Chondrocyte (in vitro differentiated cells): ENCODE measurements around the gene SLC4A3. TPM values are rescaled to one million over a fixed set of nuclear protein-coding genes. Genes with fewer than 3 reads are reported as not detected.

Experiments
- DNase-seq: peaks from one replicate; pipeline ENCODE4 v3.0.0; 2021; ENCODE audit warnings: mixed read lengths, low spot score
- H3K27ac Mint-ChIP-seq: one replicate; pipeline ENCODE4 v1.8.0; 2021; ENCODE audit warnings: mild to moderate bottlenecking, moderate library complexity, mixed read lengths; ENCODE audit not compliant: unreplicated experiment
- H3K27me3 Mint-ChIP-seq: 2 replicates; pipeline ENCODE4 v1.8.0; 2021; ENCODE audit warnings: low read depth, mixed read lengths
- H3K36me3 Mint-ChIP-seq: 2 replicates; pipeline ENCODE4 v1.8.0; 2021; ENCODE audit warnings: low read depth, mixed read lengths
- H3K4me1 Mint-ChIP-seq: 2 replicates; pipeline ENCODE4 v1.8.0; 2021; ENCODE audit warnings: low read depth, mild to moderate bottlenecking, mixed read lengths
- H3K4me3 Mint-ChIP-seq: one replicate; pipeline ENCODE4 v1.8.0; 2021; ENCODE audit warnings: mild to moderate bottlenecking, moderate library complexity, mixed read lengths; ENCODE audit not compliant: unreplicated experiment
- H3K9me3 Mint-ChIP-seq: 2 replicates; pipeline ENCODE4 v1.8.0; 2021; ENCODE audit warnings: low read depth, mixed read lengths
- CTCF ChIP-seq: fragments of 200-600 bp; sonication (generic); IDR thresholded peaks from 2 replicates; pipeline ENCODE4 v1.5.0; 2021; ENCODE audit warnings: antibody characterized with exemption, mild to moderate bottlenecking, moderate library complexity
- total RNA-seq: library from RNA; stranded (reverse); gene quantifications from 3 replicates; pipeline ENCODE4 v1.2.1, GENCODE V29; 2021

SLC4A3 gene
- total RNA-seq, 1 donor from 2014 or later = 17.2 TPM

GRCh38 chr2:219633276-219634065, 6.0 kb downstream of the SLC4A3 start:
- TF ChIP-seq CTCF = no peak
- peaks cover 18% of the 10 kb centered on the region for H3K36me3 Mint-ChIP-seq
- H3K27me3 Mint-ChIP-seq = no peaks in the 10 kb centered on the region
- H3K4me1 Mint-ChIP-seq = peaks cover 2% of the 10 kb centered on the region
- H3K9me3 Mint-ChIP-seq = no peaks in the 10 kb centered on the region
- no peak overlapping the region for H3K27ac Mint-ChIP-seq
- no peak for DNase-seq
- no peak overlapping the region for H3K4me3 Mint-ChIP-seq

DNA sequence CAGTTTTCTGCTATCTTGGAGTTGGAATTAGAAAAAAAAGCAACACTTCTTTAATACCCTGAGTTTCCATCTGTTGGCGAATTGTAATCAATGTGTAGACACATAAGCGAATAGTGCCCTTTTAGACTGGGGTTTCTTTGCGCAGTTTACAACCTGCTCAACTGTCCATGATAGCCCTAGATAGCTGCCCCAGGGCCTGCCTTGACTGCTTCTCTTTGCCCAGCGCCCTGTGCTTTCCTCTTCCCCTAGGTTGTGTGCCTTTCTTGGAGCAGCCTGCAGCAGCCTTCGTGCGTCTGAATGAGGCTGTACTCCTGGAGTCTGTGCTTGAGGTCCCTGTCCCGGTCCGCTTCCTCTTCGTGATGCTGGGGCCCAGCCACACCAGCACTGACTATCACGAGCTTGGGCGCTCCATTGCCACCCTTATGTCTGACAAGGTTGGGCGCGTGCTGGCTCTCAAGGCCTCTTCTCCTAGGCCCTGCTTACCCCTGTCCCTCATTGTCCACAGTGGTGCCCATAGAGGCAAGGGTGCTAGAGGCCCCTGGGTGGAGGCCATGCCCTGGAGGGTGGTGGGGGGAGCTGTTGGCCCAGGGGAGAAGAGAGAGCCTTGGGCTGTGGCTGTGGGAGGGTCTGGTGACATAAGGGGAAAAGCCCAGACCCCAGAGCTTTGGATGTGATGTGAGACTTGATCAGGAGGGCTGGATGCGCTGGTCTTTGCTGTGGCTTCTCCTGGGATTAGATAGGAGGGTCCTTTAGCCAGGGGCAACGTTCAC, 6.9 kb downstream of the SLC4A3 start:
- Mint-ChIP-seq H3K27ac (no peak overlapping the region), H3K9me3 (no peaks in the 10 kb centered on the region), H3K27me3 (no peaks in the 10 kb centered on the region), H3K36me3 (peaks cover 19% of the 10 kb centered on the region), H3K4me3 (no peak overlapping the region), H3K4me1 (peaks cover 2% of the 10 kb centered on the region)
- DNase-seq = no peak
- no peak for TF ChIP-seq CTCF

DNA sequence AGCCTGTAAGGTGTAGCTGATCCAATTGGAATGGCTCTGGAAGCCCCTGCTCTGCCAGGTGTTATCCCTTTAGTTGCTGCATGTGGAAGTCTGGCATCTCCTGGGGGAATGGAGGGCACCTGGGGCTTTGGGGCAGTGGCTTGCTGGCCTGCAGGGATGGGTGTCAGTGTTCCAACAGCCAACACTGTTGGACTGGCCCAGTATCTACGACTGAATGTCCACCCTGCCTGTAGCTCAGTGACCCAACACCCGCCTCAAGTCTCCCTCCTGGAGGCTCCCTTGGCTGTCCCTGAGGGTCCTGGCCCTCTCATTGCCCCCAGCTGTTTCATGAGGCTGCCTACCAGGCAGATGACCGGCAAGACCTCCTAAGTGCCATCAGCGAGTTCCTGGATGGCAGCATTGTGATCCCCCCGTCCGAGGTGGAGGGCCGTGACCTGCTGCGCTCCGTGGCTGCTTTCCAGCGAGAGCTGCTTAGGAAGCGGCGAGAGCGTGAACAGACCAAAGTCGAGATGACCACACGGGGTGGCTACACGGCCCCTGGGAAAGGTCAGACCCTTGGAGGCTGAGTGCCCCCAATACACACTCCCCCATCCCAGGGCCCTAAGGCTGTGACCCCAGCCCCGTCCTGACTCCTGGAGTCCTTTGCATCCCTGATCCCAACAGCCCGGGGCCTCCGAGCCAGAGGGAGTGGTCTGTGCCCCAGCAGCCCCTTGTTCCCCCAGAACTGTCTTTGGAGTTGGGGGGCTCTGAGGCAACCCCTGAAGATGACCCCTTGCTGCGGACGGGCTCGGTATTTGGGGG, 7.7 kb downstream of the SLC4A3 start:
- Mint-ChIP-seq H3K4me1 (peaks cover 2% of the 10 kb centered on the region), H3K9me3 (no peaks in the 10 kb centered on the region), H3K27me3 (no peaks in the 10 kb centered on the region), H3K27ac (no peak overlapping the region), H3K36me3 (peaks cover 19% of the 10 kb centered on the region), H3K4me3 (no peak overlapping the region)
- TF ChIP-seq CTCF = no peak
- DNase-seq = no peak

GRCh38 chr2:219636144-219636915, 8.9 kb downstream of the SLC4A3 start:
- no peaks in the 10 kb centered on the region for H3K4me1 Mint-ChIP-seq
- H3K27me3 Mint-ChIP-seq = no peaks in the 10 kb centered on the region
- H3K9me3 Mint-ChIP-seq = no peaks in the 10 kb centered on the region
- no peak for TF ChIP-seq CTCF
- no peak overlapping the region for H3K27ac Mint-ChIP-seq
- no peak for DNase-seq
- peaks cover 19% of the 10 kb centered on the region for H3K36me3 Mint-ChIP-seq
- H3K4me3 Mint-ChIP-seq = no peak overlapping the region
